AG04450 (cell line): ENCODE data around the gene CLCNKA. TPM values are rescaled to one million over a fixed set of nuclear protein-coding genes. Genes with fewer than 3 reads are reported as not detected.
"Not testable (repeated sequence)": the region's sequence is repeated elsewhere in the genome, so short reads cannot be mapped to it uniquely, and the experiment has no call there.

Source experiments
- CTCF ChIA-PET: fragments of 300-600, 350-600 bp; formaldehyde crosslinking; extraction: SDS; loops from one replicate; lab custom pipeline; 2022; ENCODE audit warnings: antibody characterized with exemption, inconsistent platforms; lab: Charles Lee
- POLR2A ChIA-PET: fragments of 350-600 bp; formaldehyde crosslinking; extraction: SDS; loops from one replicate; lab custom pipeline; 2021; ENCODE audit warnings: antibody characterized with exemption, inconsistent platforms; lab: Yijun Ruan, JAX
- DNase-seq: peaks from one replicate; pipeline ENCODE4 v3.0.0-alpha.2; 2011; ENCODE audit warnings: low read depth, low spot score
- H3K27ac ChIP-seq: one replicate; pipeline ENCODE4 v1.5.1; 2012; ENCODE audit warnings: low read depth, low read length, control low read depth
- H3K27me3 ChIP-seq: one replicate; pipeline ENCODE4 v1.6.0; 2012; ENCODE audit warnings: low read length; ENCODE audit not compliant: control insufficient read depth, insufficient read depth
- H3K4me3 ChIP-seq: 2 replicates; pipeline ENCODE4 v1.5.1; 2011; ENCODE audit warnings: mild to moderate bottlenecking, low read depth, low read length, control low read depth
- H3K9me3 ChIP-seq: 2 replicates; pipeline ENCODE4 v1.5.1; 2012; ENCODE audit warnings: low read length; ENCODE audit not compliant: control insufficient read depth, insufficient read depth
- polyA plus RNA-seq: library from polyadenylated mRNA; depleted of rRNA; stranded (reverse); fragments of >200 nt; gene quantifications from 2 replicates; pipeline ENCODE4 v1.2.3, GENCODE V29; 2011
- TF ChIP-seq, protein P1 (sequence below): IDR thresholded peaks from 2 replicates; pipeline ENCODE4 v1.5.1; 2011; ENCODE audit warnings: low read depth, low read length, control low read depth, inconsistent platforms

CLCNKA gene
- polyA plus RNA-seq, 1 experiment, result not detected

GRCh38 chr1:15975805-15976680 is 45.8 kb upstream of the CLCNKA start, which contains the start of gene ZBTB17:
Gene ZBTB17 (minus strand): TSS chr1:15976101. CDS start chr1:15948495, 27,606 bp downstream.
- Histone ChIP-seq H3K27ac (peak within 1 kb of the TSS; percentile 81), H3K9me3 (no peaks in the 10 kb centered on the region; the same call in 1 of the 2 replicates), H3K27me3 (peaks cover 2% of the 10 kb centered on the region), H3K4me3 (peak within 1 kb of the TSS; percentile 76)
- POLR2A ChIA-PET, result interaction anchor here (0.6 to 1.5 kb wide), 4 partner anchors 32 to 198 kb away, joined by 3 to 5 read pairs (median 4); no protein-coding TSS in a partner anchor
- CTCF ChIA-PET, result interaction anchor here (0.9 to 1.7 kb wide), 3 partner anchors 10 to 184 kb away, joined by 3 to 8 read pairs (median 6); no protein-coding TSS in a partner anchor
- TF ChIP-seq, protein P1, sequence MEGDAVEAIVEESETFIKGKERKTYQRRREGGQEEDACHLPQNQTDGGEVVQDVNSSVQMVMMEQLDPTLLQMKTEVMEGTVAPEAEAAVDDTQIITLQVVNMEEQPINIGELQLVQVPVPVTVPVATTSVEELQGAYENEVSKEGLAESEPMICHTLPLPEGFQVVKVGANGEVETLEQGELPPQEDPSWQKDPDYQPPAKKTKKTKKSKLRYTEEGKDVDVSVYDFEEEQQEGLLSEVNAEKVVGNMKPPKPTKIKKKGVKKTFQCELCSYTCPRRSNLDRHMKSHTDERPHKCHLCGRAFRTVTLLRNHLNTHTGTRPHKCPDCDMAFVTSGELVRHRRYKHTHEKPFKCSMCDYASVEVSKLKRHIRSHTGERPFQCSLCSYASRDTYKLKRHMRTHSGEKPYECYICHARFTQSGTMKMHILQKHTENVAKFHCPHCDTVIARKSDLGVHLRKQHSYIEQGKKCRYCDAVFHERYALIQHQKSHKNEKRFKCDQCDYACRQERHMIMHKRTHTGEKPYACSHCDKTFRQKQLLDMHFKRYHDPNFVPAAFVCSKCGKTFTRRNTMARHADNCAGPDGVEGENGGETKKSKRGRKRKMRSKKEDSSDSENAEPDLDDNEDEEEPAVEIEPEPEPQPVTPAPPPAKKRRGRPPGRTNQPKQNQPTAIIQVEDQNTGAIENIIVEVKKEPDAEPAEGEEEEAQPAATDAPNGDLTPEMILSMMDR, result no peak; the same call in 1 of the 2 replicates
- peak; percentile 83 for DNase-seq

GRCh38 chr1:15977947-15978346 is 43.9 kb upstream of the CLCNKA start:
- H3K27me3 ChIP-seq, H3K9me3 ChIP-seq, H3K4me3 ChIP-seq, CTCF ChIA-PET, POLR2A ChIA-PET, H3K27ac ChIP-seq, DNase-seq: not testable (repeated sequence)

- peaks cover 2% of the 10 kb centered on the region for H3K27me3 ChIP-seq
- TF ChIP-seq, protein P1, result no peak
- no peak overlapping the region for H3K4me3 ChIP-seq
- H3K9me3 ChIP-seq, result no peaks in the 10 kb centered on the region; the same call in 1 of the 2 replicates
- CTCF ChIA-PET, result no interaction called here
- DNase-seq, result no peak
- POLR2A ChIA-PET, result no interaction called here
- H3K27ac ChIP-seq, result no peak overlapping the region
These were observed 40.2 kb upstream of the CLCNKA start for GRCh38 chr1:15981679-15982078.

- Histone ChIP-seq H3K4me3 (no peak overlapping the region), H3K27ac (no peak overlapping the region), H3K27me3 (peaks cover 2% of the 10 kb centered on the region), H3K9me3 (no peaks in the 10 kb centered on the region)
- ChIA-PET POLR2A (no interaction called here), CTCF (interaction anchor here (0.9 kb wide), 1 partner anchor 11 kb away, joined by 3 read pairs; no protein-coding TSS in a partner anchor)
- TF ChIP-seq, protein P1, result no peak
- no peak for DNase-seq
These were observed 38.6 kb upstream of the CLCNKA start for GRCh38 chr1:15983275-15983674.

DNA sequence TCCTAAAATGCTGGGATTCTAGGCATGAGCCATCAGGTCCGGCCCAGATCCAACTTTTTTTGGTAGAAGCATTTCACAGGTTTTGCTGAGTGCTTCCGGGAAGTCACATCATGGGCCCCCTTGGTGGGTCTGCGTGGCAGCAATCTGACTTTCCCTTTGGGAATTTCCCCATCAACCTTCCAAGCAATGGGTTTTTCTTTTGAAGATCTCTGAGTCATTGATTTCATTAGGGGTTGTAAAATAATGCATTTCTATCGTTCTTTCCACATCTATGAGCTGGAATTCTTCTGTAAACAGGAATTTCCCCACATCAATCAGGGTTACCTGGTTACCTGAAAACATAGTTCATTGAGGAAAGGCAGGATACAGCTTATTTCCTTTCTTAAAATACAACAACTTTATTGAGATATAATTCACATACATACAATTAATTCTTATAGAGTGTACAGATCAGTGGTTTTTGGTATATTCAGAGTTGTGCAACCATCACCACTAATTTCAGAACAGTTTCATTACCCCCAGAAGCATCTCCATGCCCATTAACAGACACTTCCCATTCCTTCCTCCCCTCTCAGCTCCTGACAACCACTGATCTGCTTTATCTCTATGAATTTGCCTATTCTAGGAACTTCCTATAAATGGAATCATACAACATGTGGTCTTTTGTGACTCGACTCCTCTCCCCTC is 36.1 kb upstream of the CLCNKA start:
- POLR2A ChIA-PET, result no interaction called here
- TF ChIP-seq, protein P1, result no peak
- CTCF ChIA-PET, result interaction anchor here (1.5 to 1.6 kb wide), 2 partner anchors 9 to 170 kb away, joined by 6 to 11 read pairs; no protein-coding TSS in a partner anchor

More for the DNA sequence above, 36.1 kb upstream of the CLCNKA start:
- Histone ChIP-seq H3K9me3 (no peaks in the 10 kb centered on the region; the same call in 1 of the 2 replicates), H3K4me3 (no peak overlapping the region), H3K27ac (no peak overlapping the region), H3K27me3 (peaks cover 2% of the 10 kb centered on the region)
- no peak for DNase-seq
